Neural cell (in vitro differentiated cells): ENCODE measurements around the gene SNX32.

ENCODE experiments used
- EZH2 ChIP-seq: fragments of 200-600, 300-800 bp; shearing (Covaris generic), sonication (generic); IDR thresholded peaks from 2 replicates; pipeline ENCODE4 v1.6.1; 2014; ENCODE audit warnings: antibody characterized with exemption, low read length, borderline replicate concordance, mild to moderate bottlenecking; ENCODE audit not compliant: insufficient read depth, poor library complexity, severe bottlenecking
- POLR2AphosphoS5 ChIP-seq: IDR thresholded peaks from 2 replicates; pipeline ENCODE4 v1.6.1; 2012
- RAD21 ChIP-seq: fragments of 450-650 bp; conservative IDR thresholded peaks from 2 replicates; pipeline ENCODE4 v1.6.1; 2014; ENCODE audit warnings: antibody characterized with exemption, mild to moderate bottlenecking, moderate library complexity
- SMC3 ChIP-seq: fragments of 450-650 bp; conservative IDR thresholded peaks from 2 replicates; pipeline ENCODE4 v1.6.1; 2014; ENCODE audit warnings: antibody characterized with exemption, mild to moderate bottlenecking, moderate library complexity; ENCODE audit not compliant: poor library complexity
- TF ChIP-seq, protein P1 (sequence below): fragments of 450-650 bp; IDR thresholded peaks from 2 replicates; pipeline ENCODE4 v1.5.1; 2014; ENCODE audit warnings: antibody characterized with exemption, mild to moderate bottlenecking, moderate library complexity; ENCODE audit not compliant: poor library complexity, severe bottlenecking
- TF ChIP-seq, protein P2 (sequence below): IDR thresholded peaks from 2 replicates; pipeline ENCODE4 v1.6.1; 2012; ENCODE audit warnings: borderline replicate concordance

DNA sequence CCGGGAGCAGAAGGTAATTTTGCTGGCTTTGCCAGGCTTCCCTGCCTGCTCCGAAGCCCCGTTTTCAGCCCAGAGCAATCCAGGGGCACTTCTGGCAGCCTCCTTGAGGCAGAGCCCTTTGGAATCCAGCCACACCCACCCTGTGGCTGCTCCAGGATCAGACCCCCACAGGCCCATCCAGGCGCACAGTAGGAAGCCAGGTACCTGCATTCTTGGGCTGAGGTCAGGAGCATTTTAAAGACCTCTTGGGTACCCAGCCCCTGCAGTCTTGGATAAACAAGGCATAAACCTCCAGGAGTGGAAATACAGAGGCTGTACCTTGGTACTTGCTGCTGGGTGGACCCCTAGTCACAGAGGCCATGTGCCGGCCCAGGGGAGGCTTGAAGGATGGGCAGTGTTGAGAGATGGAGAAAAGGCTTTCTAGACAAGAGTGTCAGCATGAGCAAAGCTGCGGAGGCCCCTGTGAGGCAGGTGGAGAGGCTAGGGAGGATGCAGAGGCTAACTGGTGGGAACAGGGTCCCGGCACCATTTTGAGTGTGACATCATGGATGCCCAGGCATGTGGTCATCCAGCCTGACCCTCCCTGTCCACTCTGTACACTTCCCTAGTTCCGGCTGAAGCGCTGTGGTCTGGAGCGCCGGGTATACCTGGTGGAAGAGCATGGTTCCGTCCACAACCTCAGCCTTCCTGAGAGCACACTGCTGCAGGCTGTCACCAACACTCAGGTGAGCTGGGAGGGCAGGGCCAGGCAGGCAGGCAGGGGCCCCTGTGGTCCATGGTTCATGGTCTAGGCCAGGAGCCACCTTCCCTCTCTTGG, 30.3 kb downstream of the SNX32 start:
- TF ChIP-seq, protein P1, sequence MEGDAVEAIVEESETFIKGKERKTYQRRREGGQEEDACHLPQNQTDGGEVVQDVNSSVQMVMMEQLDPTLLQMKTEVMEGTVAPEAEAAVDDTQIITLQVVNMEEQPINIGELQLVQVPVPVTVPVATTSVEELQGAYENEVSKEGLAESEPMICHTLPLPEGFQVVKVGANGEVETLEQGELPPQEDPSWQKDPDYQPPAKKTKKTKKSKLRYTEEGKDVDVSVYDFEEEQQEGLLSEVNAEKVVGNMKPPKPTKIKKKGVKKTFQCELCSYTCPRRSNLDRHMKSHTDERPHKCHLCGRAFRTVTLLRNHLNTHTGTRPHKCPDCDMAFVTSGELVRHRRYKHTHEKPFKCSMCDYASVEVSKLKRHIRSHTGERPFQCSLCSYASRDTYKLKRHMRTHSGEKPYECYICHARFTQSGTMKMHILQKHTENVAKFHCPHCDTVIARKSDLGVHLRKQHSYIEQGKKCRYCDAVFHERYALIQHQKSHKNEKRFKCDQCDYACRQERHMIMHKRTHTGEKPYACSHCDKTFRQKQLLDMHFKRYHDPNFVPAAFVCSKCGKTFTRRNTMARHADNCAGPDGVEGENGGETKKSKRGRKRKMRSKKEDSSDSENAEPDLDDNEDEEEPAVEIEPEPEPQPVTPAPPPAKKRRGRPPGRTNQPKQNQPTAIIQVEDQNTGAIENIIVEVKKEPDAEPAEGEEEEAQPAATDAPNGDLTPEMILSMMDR, result no peak
- TF ChIP-seq POLR2AphosphoS5 (no peak), EZH2 (no peak), RAD21 (no peak), SMC3 (no peak)
- TF ChIP-seq, protein P2, sequence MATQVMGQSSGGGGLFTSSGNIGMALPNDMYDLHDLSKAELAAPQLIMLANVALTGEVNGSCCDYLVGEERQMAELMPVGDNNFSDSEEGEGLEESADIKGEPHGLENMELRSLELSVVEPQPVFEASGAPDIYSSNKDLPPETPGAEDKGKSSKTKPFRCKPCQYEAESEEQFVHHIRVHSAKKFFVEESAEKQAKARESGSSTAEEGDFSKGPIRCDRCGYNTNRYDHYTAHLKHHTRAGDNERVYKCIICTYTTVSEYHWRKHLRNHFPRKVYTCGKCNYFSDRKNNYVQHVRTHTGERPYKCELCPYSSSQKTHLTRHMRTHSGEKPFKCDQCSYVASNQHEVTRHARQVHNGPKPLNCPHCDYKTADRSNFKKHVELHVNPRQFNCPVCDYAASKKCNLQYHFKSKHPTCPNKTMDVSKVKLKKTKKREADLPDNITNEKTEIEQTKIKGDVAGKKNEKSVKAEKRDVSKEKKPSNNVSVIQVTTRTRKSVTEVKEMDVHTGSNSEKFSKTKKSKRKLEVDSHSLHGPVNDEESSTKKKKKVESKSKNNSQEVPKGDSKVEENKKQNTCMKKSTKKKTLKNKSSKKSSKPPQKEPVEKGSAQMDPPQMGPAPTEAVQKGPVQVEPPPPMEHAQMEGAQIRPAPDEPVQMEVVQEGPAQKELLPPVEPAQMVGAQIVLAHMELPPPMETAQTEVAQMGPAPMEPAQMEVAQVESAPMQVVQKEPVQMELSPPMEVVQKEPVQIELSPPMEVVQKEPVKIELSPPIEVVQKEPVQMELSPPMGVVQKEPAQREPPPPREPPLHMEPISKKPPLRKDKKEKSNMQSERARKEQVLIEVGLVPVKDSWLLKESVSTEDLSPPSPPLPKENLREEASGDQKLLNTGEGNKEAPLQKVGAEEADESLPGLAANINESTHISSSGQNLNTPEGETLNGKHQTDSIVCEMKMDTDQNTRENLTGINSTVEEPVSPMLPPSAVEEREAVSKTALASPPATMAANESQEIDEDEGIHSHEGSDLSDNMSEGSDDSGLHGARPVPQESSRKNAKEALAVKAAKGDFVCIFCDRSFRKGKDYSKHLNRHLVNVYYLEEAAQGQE, result no peak
